Keratinocyte (primary cell): ENCODE results near the gene NARS2. TPM values are rescaled to one million over a fixed set of nuclear protein-coding genes. Genes with fewer than 3 reads are reported as not detected.

Experiments
- DNase-seq: peaks from one replicate; pipeline ENCODE4 v3.0.0-alpha.2; 2011; ENCODE audit warnings: low read depth, missing footprints, low spot score
- FAIRE-seq: peaks from 2 replicates; lab custom pipeline; 2011; peaks lifted over from hg19 to GRCh38; lab: Jason Lieb, UNC
- H2AFZ ChIP-seq: 2 replicates; pipeline ENCODE4 v1.6.0; 2012; ENCODE audit warnings: low read length, control low read depth, inconsistent platforms; ENCODE audit not compliant: control insufficient read depth
- H3K27ac ChIP-seq: 2 replicates; pipeline ENCODE4 v1.5.1; 2011; ENCODE audit warnings: low read length; ENCODE audit not compliant: control insufficient read depth, insufficient read depth
- H3K27me3 ChIP-seq: 3 replicates; pipeline ENCODE4 v1.6.0; 2011; ENCODE audit warnings: low read length; ENCODE audit not compliant: control insufficient read depth, insufficient read depth; ENCODE audit errors: extremely low read depth
- H3K36me3 ChIP-seq, 2 experiments: 2 replicates in 1 of 2; 3 replicates in 1 of 2; pipeline ENCODE4 v1.5.1; 2011; ENCODE audit warnings: low read length in 2 of 2, mild to moderate bottlenecking in 1 of 2; ENCODE audit not compliant: control insufficient read depth in 2 of 2, insufficient read depth in 2 of 2; ENCODE audit errors: extremely low read depth in 1 of 2
- H3K4me1 ChIP-seq: 3 replicates; pipeline ENCODE4 v1.5.1; 2011; ENCODE audit warnings: low read length; ENCODE audit not compliant: control insufficient read depth, insufficient read depth; ENCODE audit errors: extremely low read depth
- H3K4me2 ChIP-seq: 3 replicates; pipeline ENCODE4 v1.6.0; 2011; ENCODE audit warnings: low read depth, low read length; ENCODE audit not compliant: control insufficient read depth, insufficient read depth; ENCODE audit errors: extremely low read depth
- H3K4me3 ChIP-seq, 3 experiments: fragments of 200-600 bp in 1 of 3; sonication (generic) in 1 of 3; 2 replicates in 2 of 3; 3 replicates in 1 of 3; pipeline ENCODE4 v1.5.1; 2011 to 2016; ENCODE audit warnings: low read length in 3 of 3, mild to moderate bottlenecking in 3 of 3, control low read depth in 2 of 3, inconsistent platforms in 1 of 3, low read depth in 1 of 3, mixed read lengths in 1 of 3, mixed run types in 1 of 3, moderate library complexity in 1 of 3; ENCODE audit not compliant: control insufficient read depth in 2 of 3, insufficient read depth in 2 of 3; ENCODE audit errors: extremely low read depth in 1 of 3
- H3K79me2 ChIP-seq: 2 replicates; pipeline ENCODE4 v1.6.0; 2012; ENCODE audit warnings: low read length; ENCODE audit not compliant: control insufficient read depth, insufficient read depth
- H3K9ac ChIP-seq: 3 replicates; pipeline ENCODE4 v1.6.0; 2011; ENCODE audit warnings: low read length; ENCODE audit not compliant: control insufficient read depth, insufficient read depth; ENCODE audit errors: extremely low read depth
- H3K9me1 ChIP-seq: 3 replicates; pipeline ENCODE4 v1.6.0; 2011; ENCODE audit warnings: low read length; ENCODE audit not compliant: control insufficient read depth, insufficient read depth; ENCODE audit errors: extremely low read depth
- H3K9me3 ChIP-seq: 2 replicates; pipeline ENCODE4 v1.5.1; 2012; ENCODE audit warnings: low read depth, low read length; ENCODE audit not compliant: control insufficient read depth
- H4K20me1 ChIP-seq: 3 replicates; pipeline ENCODE4 v1.6.0; 2011; ENCODE audit warnings: low read length; ENCODE audit not compliant: control insufficient read depth, insufficient read depth; ENCODE audit errors: extremely low read depth
- CTCF ChIP-seq, 3 experiments: IDR thresholded peaks in 1 of 3; conservative IDR thresholded peaks in 1 of 3; optimal IDR thresholded peaks in 1 of 3; 2 replicates in 2 of 3; 3 replicates in 1 of 3; pipeline versions ENCODE3 to v1.5.1; 2011; ENCODE audit warnings: low read length in 3 of 3, mild to moderate bottlenecking in 3 of 3, moderate library complexity in 2 of 3, control low read depth in 1 of 3, inconsistent platforms in 1 of 3; ENCODE audit not compliant: insufficient read depth in 2 of 3; ENCODE audit errors: extremely low read depth in 1 of 3
- EZH2 ChIP-seq: IDR thresholded peaks from one replicate; pipeline ENCODE4 v1.6.1; 2012; ENCODE audit warnings: inconsistent platforms, mild to moderate bottlenecking, low read length, moderate library complexity
- dilution Hi-C: fragments of 300-500 bp; cut with MboI; formaldehyde crosslinking; loops from one replicate; pipeline ENCODE4 v1.7.0; 2020; ENCODE audit warnings: low sequenced_read_pairs; ENCODE audit not compliant: extremely low pct_ligation_motif_present
- polyA plus RNA-seq, 5 experiments: library from polyadenylated mRNA; depleted of rRNA in 3 of 5; stranded (reverse) in 3 of 5; stranded (forward) in 1 of 5; unstranded in 1 of 5; fragments of >200 nt; gene quantifications; 1 replicate in 1 of 5; 2 replicates in 3 of 5; 3 replicates in 1 of 5; pipeline versions ENCODE4 v1.2.1 to v1.2.3, GENCODE V29; 2011 to 2012; ENCODE audit warnings: missing spikeins in 2 of 5, low read depth in 1 of 5, low replicate concordance in 1 of 5

NARS2 gene
- polyA plus RNA-seq, 1 donor (not counting 4 experiments of a cell fraction or from before 2014, with no cell fraction given): 28.8 TPM

GRCh38 chr11:78540256-78540655 lies 34.4 kb downstream of the NARS2 start:
- peaks cover 0 to 1% of the 10 kb centered on the region in 2 experiments for H3K36me3 ChIP-seq
- H3K79me2 ChIP-seq: no peaks in the 10 kb centered on the region
- no peaks in the 10 kb centered on the region for H3K9me3 ChIP-seq
- no peak overlapping the region for H3K4me2 ChIP-seq
- no peak overlapping the region for H2AFZ ChIP-seq
- no peak for TF ChIP-seq EZH2
- no peak for TF ChIP-seq CTCF (optimal IDR thresholded peaks at IDR 0.05 in 1 of 3, IDR thresholded peaks at IDR 0.05 in 1 of 3, conservative IDR thresholded peaks at IDR 0.05 in 1 of 3; ENCODE audit: extremely low read depth in 1 of 3, insufficient read depth in 2 of 3, low read length in 3 of 3)
- no peaks in the 10 kb centered on the region for H3K4me1 ChIP-seq
- dilution Hi-C loops: no loop called here
- FAIRE-seq (no peak), DNase-seq (no peak)
- H3K4me3 ChIP-seq: no peak overlapping the region
- H3K9me1 ChIP-seq: no peaks in the 10 kb centered on the region
- no peak overlapping the region for H3K9ac ChIP-seq
- no peaks in the 10 kb centered on the region for H4K20me1 ChIP-seq
- H3K27ac ChIP-seq: no peak overlapping the region
- H3K27me3 ChIP-seq: no peaks in the 10 kb centered on the region

GRCh38 chr11:78539506-78539905 lies 35.2 kb downstream of the NARS2 start:
- H3K4me3 ChIP-seq: no peak overlapping the region
- no peak overlapping the region for H3K27ac ChIP-seq
- H3K27me3 ChIP-seq: no peaks in the 10 kb centered on the region
- DNase-seq (no peak), FAIRE-seq (no peak)
- dilution Hi-C loops: no loop called here
- H3K36me3 ChIP-seq: peaks cover 0 to 1% of the 10 kb centered on the region in 2 experiments
- TF ChIP-seq CTCF (optimal IDR thresholded peaks at IDR 0.05 in 1 of 3, IDR thresholded peaks at IDR 0.05 in 1 of 3, conservative IDR thresholded peaks at IDR 0.05 in 1 of 3; ENCODE audit: extremely low read depth in 1 of 3, insufficient read depth in 2 of 3, low read length in 3 of 3) (no peak), EZH2 (no peak)
- no peak overlapping the region for H2AFZ ChIP-seq
- no peaks in the 10 kb centered on the region for H3K9me3 ChIP-seq
- H3K79me2 ChIP-seq: no peaks in the 10 kb centered on the region
- H3K4me2 ChIP-seq: no peak overlapping the region
- H3K9me1 ChIP-seq: no peaks in the 10 kb centered on the region
- H3K9ac ChIP-seq: no peak overlapping the region
- H4K20me1 ChIP-seq: no peaks in the 10 kb centered on the region
- H3K4me1 ChIP-seq: no peaks in the 10 kb centered on the region
